K562 (cell line): ENCODE results near the gene ADAMTS2.

Source experiments
- ATF1 ChIP-seq, 2 experiments: fragments of 450-650 bp in 1 of 2; IDR thresholded peaks; 2 replicates each; pipeline ENCODE4 v1.6.1; 2016; ENCODE audit warnings: missing compliant biosample characterization in 1 of 2, missing genetic modification characterization in 1 of 2
- ATF6 ChIP-seq: sonication (generic); formaldehyde crosslinking; IDR thresholded peaks from 2 replicates; pipeline ENCODE4 v1.4.0; 2020; ENCODE audit warnings: mild to moderate bottlenecking, missing genetic modification reagents
- CTCF ChIP-seq, 3 experiments: IDR thresholded peaks in 2 of 3; conservative IDR thresholded peaks in 1 of 3; 2 replicates each; pipeline ENCODE4 v1.5.1; 2011 to 2012; ENCODE audit warnings: low read length in 3 of 3, mild to moderate bottlenecking in 3 of 3, control low read depth in 2 of 3, improper control_type of control experiment in 1 of 3, inconsistent platforms in 1 of 3, low read depth in 1 of 3, mixed read lengths in 1 of 3, moderate library complexity in 1 of 3; ENCODE audit not compliant: insufficient read depth in 2 of 3
- ELK3 ChIP-seq: fragments of 450-650 bp; formaldehyde crosslinking; IDR thresholded peaks from 2 replicates; pipeline ENCODE4 v1.4.0; 2020; ENCODE audit warnings: mild to moderate bottlenecking
- LCOR ChIP-seq: sonication (generic); formaldehyde crosslinking; IDR thresholded peaks from 2 replicates; pipeline ENCODE4 v1.8.0; 2022; ENCODE audit warnings: mild to moderate bottlenecking, missing genetic modification reagents
- ZNF23 ChIP-seq: fragments of 250-450 bp; sonication (Bioruptor Pico); IDR thresholded peaks from 2 replicates; pipeline ENCODE4 v1.4.0; 2020; ENCODE audit warnings: mild to moderate bottlenecking
- ZNF639 ChIP-seq, 2 experiments: fragments of 200-800 bp in 1 of 2; sonication (Bioruptor generic) in 1 of 2; sonication (generic) in 1 of 2; formaldehyde crosslinking in 1 of 2; IDR thresholded peaks in 1 of 2; conservative IDR thresholded peaks in 1 of 2; 2 replicates each; pipeline versions ENCODE4 v1.5.0 to v1.6.1; 2016 to 2020; ENCODE audit warnings: missing compliant biosample characterization in 1 of 2, missing genetic modification characterization in 1 of 2, missing genetic modification reagents in 1 of 2

- TF ChIP-seq LCOR (CRISPR knock-in tag) (no peak), ATF1 (CRISPR knock-in tag; IDR thresholded peaks at IDR 0.05) (no peak), ATF1 (tag; IDR thresholded peaks at IDR 0.05) (no peak), ATF6 (CRISPR knock-in tag) (no peak), CTCF (IDR thresholded peaks at IDR 0.05 in 2 of 3, conservative IDR thresholded peaks at IDR 0.05 in 1 of 3; ENCODE audit: insufficient read depth in 2 of 3, low read depth in 1 of 3, low read length in 3 of 3) (no peak), ZNF639 (CRISPR knock-in tag; conservative IDR thresholded peaks at IDR 0.05 in 1 of 2, IDR thresholded peaks at IDR 0.05 in 1 of 2) (no peak), ELK3 (no peak), ZNF23 (no peak)
These were observed 57.0 kb downstream of the ADAMTS2 start for GRCh38 chr5:179288101-179288808.
